Measurements from ENCODE around the gene PDLIM7. TPM values are rescaled to one million over a fixed set of nuclear protein-coding genes. Genes with fewer than 3 reads are reported as not detected.

PDLIM7 gene
- total RNA-seq, 2 donors from 2014 or later, result 6.8 to 16.2 TPM

DNA sequence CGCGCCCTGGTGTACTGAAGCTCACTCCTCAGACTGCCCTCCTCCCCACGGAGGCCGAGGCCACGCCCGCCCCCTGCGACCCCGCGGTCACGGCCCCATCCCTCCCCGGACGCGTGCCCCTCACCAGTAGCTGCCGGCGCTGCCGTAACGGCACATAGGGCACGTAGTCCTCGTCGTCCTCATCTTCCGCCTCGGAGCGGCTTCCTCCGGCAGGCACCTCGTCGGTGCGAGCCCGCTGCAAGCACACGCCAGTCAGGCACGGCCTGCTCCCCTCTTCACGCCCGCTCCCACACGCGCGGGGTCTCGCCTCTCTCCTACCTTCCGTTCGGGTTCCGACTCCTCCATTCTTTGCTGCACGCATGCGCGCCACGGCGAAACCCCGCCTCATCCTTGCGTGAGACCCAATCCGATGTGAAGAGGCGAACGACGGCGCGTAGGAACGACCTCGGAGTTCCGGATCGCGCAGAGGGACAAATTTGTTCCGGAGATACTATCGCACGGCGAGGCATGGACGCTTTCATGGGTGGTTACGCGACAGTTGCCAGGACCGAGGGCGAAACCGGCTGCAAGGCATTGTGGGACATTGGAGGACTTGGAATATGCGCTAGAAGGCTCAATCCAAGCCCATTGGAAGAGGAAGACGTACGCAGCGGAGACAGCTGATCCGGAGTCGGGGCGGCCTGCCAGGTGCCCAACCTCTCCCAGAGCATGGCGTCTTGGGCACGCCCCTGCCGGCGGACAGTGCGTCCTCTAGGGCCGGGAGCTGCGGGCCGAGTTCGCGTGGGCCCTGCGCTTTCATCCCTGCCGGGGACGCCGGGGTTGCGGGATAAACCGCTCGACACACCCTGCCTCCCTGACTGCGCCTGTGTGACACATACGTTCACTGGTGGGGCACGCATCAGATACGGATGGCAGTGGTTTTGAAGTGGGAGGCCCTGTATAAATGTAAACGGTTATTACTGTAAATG, 19.5 kb upstream of the PDLIM7 start, which contains the start of gene DDX41:
TSS of gene DDX41 (minus strand) at position 361 of the 968 bp plus-strand sequence. CDS start at position 345, 16 bp downstream.
- H3K27me3 Mint-ChIP-seq, result no peaks in the 10 kb centered on the region
- H3K27ac Mint-ChIP-seq, result peak within 1 kb of the TSS; percentile 99
- ATAC-seq, result peak; percentile 90
- no peaks in the 10 kb centered on the region for H3K9me3 ChIP-seq (ENCODE audit: control insufficient read depth, low read length, poor library complexity, severe bottlenecking)
- peaks cover 35% of the 10 kb centered on the region for H3K4me1 Mint-ChIP-seq
- peak; percentile 87 to 94 (median 92) for DNase-seq
- H3K36me3 Mint-ChIP-seq (ENCODE audit: low read depth), result peaks cover 8% of the 10 kb centered on the region
- H3K4me3 Mint-ChIP-seq, result peak within 1 kb of the TSS; percentile 100

GRCh38 chr5:177515580-177515979, 18.2 kb upstream of the PDLIM7 start:
- ATAC-seq, result no peak
- H3K36me3 Mint-ChIP-seq (ENCODE audit: low read depth), result peaks cover 10% of the 10 kb centered on the region

GRCh38 chr5:177514541-177514940, 17.1 kb upstream of the PDLIM7 start:
- DNase-seq (no peak), ATAC-seq (no peak)
- H3K9me3 ChIP-seq (ENCODE audit: control insufficient read depth, low read length, poor library complexity, severe bottlenecking), result no peaks in the 10 kb centered on the region
- Mint-ChIP-seq H3K4me3 (no peak overlapping the region), H3K36me3 (ENCODE audit: low read depth) (peaks cover 7% of the 10 kb centered on the region), H3K27me3 (no peaks in the 10 kb centered on the region), H3K27ac (no peak overlapping the region), H3K4me1 (peaks cover 27% of the 10 kb centered on the region)

More at GRCh38 chr5:177515580-177515979, 18.2 kb upstream of the PDLIM7 start:
- Mint-ChIP-seq H3K27me3 (no peaks in the 10 kb centered on the region), H3K4me1 (peaks cover 28% of the 10 kb centered on the region), H3K4me3 (peak overlapping the region; percentile 100), H3K27ac (peak overlapping the region; percentile 4)
- DNase-seq, result no peak
- H3K9me3 ChIP-seq (ENCODE audit: control insufficient read depth, low read length, poor library complexity, severe bottlenecking), result no peaks in the 10 kb centered on the region

DNA sequence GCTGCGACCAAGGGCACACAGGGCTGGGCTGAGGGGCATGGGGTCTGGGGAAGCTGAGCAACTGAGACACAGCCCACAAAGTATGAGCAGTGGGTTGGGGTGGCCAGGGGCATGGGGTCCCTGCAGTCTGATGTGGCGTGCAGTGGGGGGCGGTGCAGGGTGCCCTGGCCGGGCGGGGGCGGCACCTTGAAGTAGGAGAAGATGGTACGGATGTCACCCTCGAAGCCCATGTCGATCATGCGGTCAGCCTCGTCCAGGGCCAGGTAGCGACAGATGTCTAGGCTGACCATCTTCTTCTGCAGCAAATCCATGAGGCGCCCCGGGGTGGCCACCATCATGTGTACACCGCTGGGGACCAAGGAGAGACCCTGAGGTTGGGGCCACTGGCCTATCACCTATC, 16.1 kb upstream of the PDLIM7 start:
- Mint-ChIP-seq H3K27ac (no peak overlapping the region), H3K36me3 (ENCODE audit: low read depth) (peaks cover 7% of the 10 kb centered on the region), H3K4me3 (no peak overlapping the region), H3K4me1 (peaks cover 24% of the 10 kb centered on the region), H3K27me3 (no peaks in the 10 kb centered on the region)
- ATAC-seq (no peak), DNase-seq (no peak)
- no peaks in the 10 kb centered on the region for H3K9me3 ChIP-seq (ENCODE audit: control insufficient read depth, low read length, poor library complexity, severe bottlenecking)

DNA sequence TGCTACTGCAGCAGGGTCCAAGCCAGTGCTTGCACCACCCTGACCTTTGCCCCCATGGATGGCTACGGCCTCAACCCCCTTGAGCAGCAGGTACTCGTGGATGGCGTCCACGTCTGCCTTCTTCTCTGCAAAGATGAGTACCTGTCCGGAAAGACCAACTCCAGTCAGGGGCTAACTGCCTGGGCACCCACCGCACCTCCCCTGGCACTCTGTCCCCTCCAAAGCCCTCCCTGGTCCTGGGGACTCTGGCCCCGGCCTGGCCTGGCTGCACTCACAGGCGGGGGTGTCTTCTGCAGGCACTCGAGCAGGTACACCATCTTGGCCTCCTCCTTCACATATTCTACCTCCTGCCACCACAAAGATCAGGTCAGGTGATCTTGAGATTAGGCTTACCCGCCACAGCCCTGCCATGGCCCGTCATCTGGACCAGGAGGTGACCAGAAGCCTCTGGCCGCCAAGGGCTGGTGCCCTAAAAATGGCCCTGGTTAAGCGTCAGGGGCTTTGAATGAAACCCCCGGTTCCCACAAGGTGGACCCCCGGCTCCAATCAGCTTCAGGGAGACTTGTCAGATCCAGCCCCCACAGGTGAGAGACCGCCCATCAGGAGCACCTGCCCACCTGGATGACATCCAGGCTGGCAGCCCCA, 15.5 kb upstream of the PDLIM7 start:
- H3K9me3 ChIP-seq (ENCODE audit: control insufficient read depth, low read length, poor library complexity, severe bottlenecking), result no peaks in the 10 kb centered on the region
- DNase-seq (no peak), ATAC-seq (no peak)
- Mint-ChIP-seq H3K36me3 (ENCODE audit: low read depth) (peaks cover 7% of the 10 kb centered on the region), H3K4me3 (no peak overlapping the region), H3K4me1 (peaks cover 25% of the 10 kb centered on the region), H3K27me3 (no peaks in the 10 kb centered on the region), H3K27ac (no peak overlapping the region)

GRCh38 chr5:177511796-177512675, 14.6 kb upstream of the PDLIM7 start:
- Mint-ChIP-seq H3K27me3 (no peaks in the 10 kb centered on the region), H3K4me3 (no peak overlapping the region), H3K27ac (no peak overlapping the region), H3K36me3 (ENCODE audit: low read depth) (peaks cover 7% of the 10 kb centered on the region), H3K4me1 (peaks cover 23% of the 10 kb centered on the region)
- DNase-seq (no peak), ATAC-seq (no peak)
- H3K9me3 ChIP-seq (ENCODE audit: control insufficient read depth, low read length, poor library complexity, severe bottlenecking), result no peaks in the 10 kb centered on the region

DNA sequence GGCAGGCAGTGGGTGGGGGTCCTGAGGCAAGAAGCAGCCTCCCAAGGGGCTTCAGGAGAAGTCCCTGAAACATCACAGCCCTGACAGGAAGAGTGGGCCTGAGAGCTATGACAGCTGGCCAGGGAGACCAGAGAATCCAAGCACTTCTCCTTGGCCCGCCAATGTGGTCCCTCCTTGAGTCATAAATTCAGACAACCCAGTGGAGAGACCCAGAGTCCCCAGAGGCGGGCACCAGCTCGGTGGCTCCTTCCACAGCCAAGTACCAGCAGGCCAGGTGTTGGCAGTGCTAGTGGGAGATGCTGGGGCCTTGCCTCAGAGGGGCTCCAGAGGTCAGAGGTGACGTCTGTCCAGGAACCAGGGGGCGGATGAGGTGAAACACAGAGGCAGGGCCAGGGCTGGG, 13.8 kb upstream of the PDLIM7 start:
- DNase-seq (no peak), ATAC-seq (no peak)
- H3K36me3 Mint-ChIP-seq (ENCODE audit: low read depth), result peaks cover 2% of the 10 kb centered on the region
- H3K4me1 Mint-ChIP-seq, result peaks cover 15% of the 10 kb centered on the region
- H3K27ac Mint-ChIP-seq, result no peak overlapping the region
- H3K27me3 Mint-ChIP-seq, result no peaks in the 10 kb centered on the region
- no peaks in the 10 kb centered on the region for H3K9me3 ChIP-seq (ENCODE audit: control insufficient read depth, low read length, poor library complexity, severe bottlenecking)
- H3K4me3 Mint-ChIP-seq, result no peak overlapping the region

- no peaks in the 10 kb centered on the region for H3K9me3 ChIP-seq (ENCODE audit: control insufficient read depth, low read length, poor library complexity, severe bottlenecking)
- DNase-seq (no peak), ATAC-seq (peak; percentile 65)
- Mint-ChIP-seq H3K27ac (peak overlapping the region; percentile 34), H3K4me3 (no peak overlapping the region), H3K4me1 (peaks cover 10% of the 10 kb centered on the region), H3K36me3 (ENCODE audit: low read depth) (peaks cover 2% of the 10 kb centered on the region), H3K27me3 (no peaks in the 10 kb centered on the region)
These were observed 13.2 kb upstream of the PDLIM7 start for GRCh38 chr5:177510567-177511053.

- peak; percentile 31 for ATAC-seq
These were observed 12.7 kb upstream of the PDLIM7 start for GRCh38 chr5:177509991-177510566.

DNA sequence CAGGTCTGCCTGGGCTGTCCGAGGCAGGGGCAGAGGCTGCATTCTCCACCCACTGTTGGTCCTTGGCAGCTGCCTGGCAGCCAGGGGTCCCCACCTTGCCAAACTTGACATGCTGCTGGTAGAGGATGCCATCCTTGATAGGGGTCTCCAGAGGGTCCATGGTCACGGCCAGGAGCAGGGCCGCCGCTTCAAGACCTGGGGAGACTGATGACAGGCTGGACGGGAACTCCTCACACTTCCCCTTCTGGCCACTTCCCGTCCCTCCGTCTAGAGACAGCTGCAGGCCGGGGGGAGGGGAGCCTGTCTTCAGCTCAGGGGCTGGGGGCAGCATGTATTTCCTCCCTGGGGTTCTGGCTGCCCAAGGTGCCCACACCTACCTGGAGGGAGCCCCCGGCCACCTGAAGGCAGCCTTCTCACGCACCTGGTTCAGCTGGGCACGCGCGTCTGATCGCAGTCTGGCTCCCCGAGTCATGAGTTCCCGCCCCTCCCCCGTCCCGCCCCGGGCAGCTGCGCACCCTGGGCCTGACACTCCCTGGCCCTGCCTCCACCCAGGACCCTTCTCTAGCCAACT, 12.1 kb upstream of the PDLIM7 start, which contains the start of gene DOK3:
TSS of gene DOK3 (minus strand) at position 446 of the 571 bp plus-strand sequence. CDS start at position 160, 286 bp downstream.
- DNase-seq (no peak), ATAC-seq (peak; percentile 31)
- Mint-ChIP-seq H3K4me3 (peak within 1 kb of the TSS; percentile 58), H3K27me3 (no peaks in the 10 kb centered on the region), H3K36me3 (ENCODE audit: low read depth) (peaks cover 2% of the 10 kb centered on the region), H3K27ac (peak within 1 kb of the TSS; percentile 34), H3K4me1 (peaks cover 12% of the 10 kb centered on the region)
- no peaks in the 10 kb centered on the region for H3K9me3 ChIP-seq (ENCODE audit: control insufficient read depth, low read length, poor library complexity, severe bottlenecking)

More at GRCh38 chr5:177509991-177510566, 12.7 kb upstream of the PDLIM7 start:
- H3K27me3 Mint-ChIP-seq, result no peaks in the 10 kb centered on the region
- H3K27ac Mint-ChIP-seq, result peak overlapping the region; percentile 34
- no peaks in the 10 kb centered on the region for H3K9me3 ChIP-seq (ENCODE audit: control insufficient read depth, low read length, poor library complexity, severe bottlenecking)
- H3K36me3 Mint-ChIP-seq (ENCODE audit: low read depth), result peaks cover 2% of the 10 kb centered on the region
- H3K4me1 Mint-ChIP-seq, result peaks cover 12% of the 10 kb centered on the region
- no peak for DNase-seq
- no peak overlapping the region for H3K4me3 Mint-ChIP-seq

GRCh38 chr5:177508837-177509236, 11.4 kb upstream of the PDLIM7 start:
- H3K4me3 Mint-ChIP-seq, result peak overlapping the region; percentile 58
- peaks cover 10% of the 10 kb centered on the region for H3K4me1 Mint-ChIP-seq
- peaks cover 2% of the 10 kb centered on the region for H3K36me3 Mint-ChIP-seq (ENCODE audit: low read depth)
- no peaks in the 10 kb centered on the region for H3K27me3 Mint-ChIP-seq
- DNase-seq (no peak), ATAC-seq (no peak)
- no peak overlapping the region for H3K27ac Mint-ChIP-seq
- no peaks in the 10 kb centered on the region for H3K9me3 ChIP-seq (ENCODE audit: control insufficient read depth, low read length, poor library complexity, severe bottlenecking)

- H3K9me3 ChIP-seq (ENCODE audit: control insufficient read depth, low read length, poor library complexity, severe bottlenecking), result no peaks in the 10 kb centered on the region
- no peaks in the 10 kb centered on the region for H3K27me3 Mint-ChIP-seq
- H3K4me3 Mint-ChIP-seq, result peak overlapping the region; percentile 67
- H3K36me3 Mint-ChIP-seq (ENCODE audit: low read depth), result peaks cover 2% of the 10 kb centered on the region
- peaks cover 8% of the 10 kb centered on the region for H3K4me1 Mint-ChIP-seq
- ATAC-seq (no peak), DNase-seq (no peak)
- no peak overlapping the region for H3K27ac Mint-ChIP-seq
These were observed 10.8 kb upstream of the PDLIM7 start for GRCh38 chr5:177508221-177508611.

All from T-helper 17 cell (primary cell).